A549 (cell line): ENCODE measurements around the gene RMI1.
"Not testable (repeated sequence)": the region's sequence is repeated elsewhere in the genome, so short reads cannot be mapped to it uniquely, and the experiment has no call there.

ENCODE experiments used
- JUNB ChIP-seq: fragments of >200 bp; sonication (Bioruptor Twin); formaldehyde crosslinking; IDR thresholded peaks from 2 replicates; pipeline ENCODE4 v1.6.1; 2016
- MAX ChIP-seq: IDR thresholded peaks from 2 replicates; pipeline ENCODE4 v1.6.1; 2012
- NR3C1 ChIP-seq: fragments of >200 bp; sonication (Bioruptor Twin); formaldehyde crosslinking; IDR thresholded peaks from 3 replicates; pipeline ENCODE4 v1.6.1; 2017
- ZFP36 ChIP-seq: fragments of 450-650 bp; IDR thresholded peaks from 2 replicates; pipeline ENCODE4 v1.6.1; 2014; ENCODE audit warnings: borderline replicate concordance; ENCODE audit not compliant: partially characterized antibody

- not testable (repeated sequence) for TF ChIP-seq JUNB, NR3C1, ZFP36, MAX
These were observed 32.5 kb upstream of the RMI1 start for GRCh38 chr9:83948096-83948495.
